Ascending aorta (tissue), 2 donors: ENCODE data around the gene FGFR4. TPM values are rescaled to one million over a fixed set of nuclear protein-coding genes. Genes with fewer than 3 reads are reported as not detected.
A peak's percentile ranks its signal among the peaks of the same experiment; 100 is the strongest.

Source experiments
- DNase-seq, 2 donors: peaks; one replicate each; pipeline ENCODE4 v3.0.0-alpha.2; 2019; ENCODE audit warnings: low spot score in 2 of 2
- H3K27ac ChIP-seq, 2 donors: fragments of 200-600 bp; sonication (generic); one replicate each; pipeline ENCODE4 v1.5.1; 2016 to 2017; ENCODE audit warnings: mild to moderate bottlenecking in 1 of 2
- H3K27me3 ChIP-seq: fragments of 200-600 bp; sonication (generic); one replicate; pipeline ENCODE4 v1.5.1; 2017
- H3K36me3 ChIP-seq, 2 donors: fragments of 200-600 bp; sonication (generic); one replicate each; pipeline ENCODE4 v1.5.1; 2016
- H3K4me1 ChIP-seq, 2 donors: fragments of 200-600 bp; sonication (generic); one replicate each; pipeline ENCODE4 v1.5.1; 2016 to 2017; ENCODE audit warnings: mild to moderate bottlenecking in 1 of 2
- H3K4me3 ChIP-seq, 2 donors: fragments of 200-600 bp; sonication (generic); one replicate each; pipeline ENCODE4 v1.5.1; 2016 to 2017; ENCODE audit warnings: mild to moderate bottlenecking in 1 of 2
- H3K9me3 ChIP-seq, 2 donors: fragments of 200-600 bp; sonication (generic); one replicate each; pipeline ENCODE4 v1.5.1; 2016
- CTCF ChIP-seq, 3 experiments: fragments of 200-600 bp in 2 of 3; fragments of 450-650 bp in 1 of 3; sonication (generic) in 2 of 3; IDR thresholded peaks; one replicate each; pipeline ENCODE4 v1.5.1; 2016 to 2019; ENCODE audit warnings: antibody characterized with exemption in 3 of 3, mild to moderate bottlenecking in 1 of 3, moderate library complexity in 1 of 3
- intact Hi-C: fragments of 100-400 bp; cut with DNase I; formaldehyde crosslinking; loops from one replicate; pipeline ENCODE4 v1.15.1; 2023
- total RNA-seq: library from RNA; depleted of rRNA; stranded (reverse); fragments of >200 nt; gene quantifications from one replicate; pipeline ENCODE4 v1.1.0, GENCODE V29; 2016

FGFR4 gene
- total RNA-seq = 0.85 TPM

- H3K4me3 ChIP-seq = peak within 1 kb of the TSS; percentile 53 to 59
- TF ChIP-seq CTCF (IDR thresholded peaks at IDR 0.05) = peak in 2 of 3 experiments; percentile 26 to 50
- H3K27me3 ChIP-seq = peaks cover 16% of the 10 kb centered on the region
- no peaks in the 10 kb centered on the region for H3K36me3 ChIP-seq
- H3K9me3 ChIP-seq = no peaks in the 10 kb centered on the region
- H3K4me1 ChIP-seq = peaks cover 4 to 7% of the 10 kb centered on the region in 2 donors
- H3K27ac ChIP-seq = no peak within 1 kb of the TSS
- intact Hi-C loops = no loop called here
- no peak for DNase-seq
Observed at GRCh38 chr5:177086654-177087397, at the start of gene FGFR4. Gene FGFR4 (plus strand): TSS chr5:177086915. CDS start chr5:177089603, 2,688 bp downstream.

GRCh38 chr5:177036921-177037320 is 49.8 kb upstream of the FGFR4 start:
- H3K4me3 ChIP-seq = no peak overlapping the region
- H3K27ac ChIP-seq = no peak overlapping the region
- no peaks in the 10 kb centered on the region for H3K9me3 ChIP-seq
- peaks cover 3% of the 10 kb centered on the region in 2 donors for H3K4me1 ChIP-seq
- intact Hi-C loops = no loop called here
- H3K27me3 ChIP-seq = no peaks in the 10 kb centered on the region
- no peak for TF ChIP-seq CTCF (IDR thresholded peaks at IDR 0.05)
- H3K36me3 ChIP-seq = peaks cover 2 to 17% of the 10 kb centered on the region in 2 donors
- DNase-seq = no peak

GRCh38 chr5:177040814-177041420 is 45.8 kb upstream of the FGFR4 start:
- peaks cover 25 to 35% of the 10 kb centered on the region in 2 donors for H3K36me3 ChIP-seq
- intact Hi-C loops = no loop called here
- no peaks in the 10 kb centered on the region for H3K27me3 ChIP-seq
- peaks cover 3% of the 10 kb centered on the region in 2 donors for H3K4me1 ChIP-seq
- TF ChIP-seq CTCF (IDR thresholded peaks at IDR 0.05) = no peak
- H3K4me3 ChIP-seq = no peak overlapping the region
- H3K9me3 ChIP-seq = no peaks in the 10 kb centered on the region
- no peak for DNase-seq
- H3K27ac ChIP-seq = peak overlapping the region in 1 of 2 donors; percentile 71

GRCh38 chr5:177041936-177042335 is 44.8 kb upstream of the FGFR4 start:
- Histone ChIP-seq H3K27ac (peak overlapping the region in 1 of 2 donors; percentile 71), H3K9me3 (no peaks in the 10 kb centered on the region), H3K4me1 (peaks cover 3% of the 10 kb centered on the region in 2 donors), H3K36me3 (peaks cover 25 to 35% of the 10 kb centered on the region in 2 donors), H3K4me3 (no peak overlapping the region), H3K27me3 (no peaks in the 10 kb centered on the region)
- intact Hi-C loops = no loop called here
- TF ChIP-seq CTCF (IDR thresholded peaks at IDR 0.05) = no peak
- DNase-seq = no peak

GRCh38 chr5:177043114-177043513 is 43.6 kb upstream of the FGFR4 start:
- H3K4me1 ChIP-seq = peaks cover 3% of the 10 kb centered on the region in 2 donors
- DNase-seq = no peak
- intact Hi-C loops = no loop called here
- TF ChIP-seq CTCF (IDR thresholded peaks at IDR 0.05) = no peak
- H3K27me3 ChIP-seq = no peaks in the 10 kb centered on the region
- no peak overlapping the region for H3K27ac ChIP-seq
- no peaks in the 10 kb centered on the region for H3K9me3 ChIP-seq
- no peak overlapping the region for H3K4me3 ChIP-seq
- H3K36me3 ChIP-seq = peaks cover 29 to 33% of the 10 kb centered on the region in 2 donors
